ENCODE measurements around the gene SARS2. TPM values are rescaled to one million over a fixed set of nuclear protein-coding genes. Genes with fewer than 3 reads are reported as not detected.

The SARS2 gene
- total RNA-seq, 2 donors from 2014 or later, result 53.2 to 60.2 TPM

DNA sequence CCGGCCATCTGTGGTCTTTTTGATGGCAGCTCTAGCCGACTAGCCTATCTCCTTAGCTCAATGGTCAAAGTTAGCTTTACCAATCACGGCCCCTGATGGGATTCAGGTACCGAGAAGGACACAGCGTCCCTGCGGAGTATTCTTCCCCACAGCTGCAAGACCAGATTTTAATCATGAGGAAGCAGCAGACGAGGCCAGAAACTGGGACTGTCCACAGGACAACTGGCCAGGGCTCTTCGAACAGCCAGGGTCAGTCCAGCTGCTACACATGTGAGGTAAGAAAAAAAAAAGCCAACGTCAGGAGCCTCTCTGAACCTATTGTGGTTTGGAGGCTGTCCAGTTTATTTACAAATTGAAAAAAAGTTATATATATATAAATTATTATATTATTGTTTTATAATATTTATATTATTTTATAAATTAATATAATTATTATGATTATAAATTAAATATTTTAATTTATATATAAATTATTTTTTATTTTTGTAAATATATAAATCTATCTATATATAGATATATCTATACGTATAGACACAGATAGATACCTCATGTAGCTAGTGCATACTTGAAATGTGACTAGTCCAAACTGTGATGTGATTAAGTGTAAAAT, 63.3 kb downstream of the SARS2 start:
- no peak overlapping the region for H3K27ac ChIP-seq (ENCODE audit: low read depth, low read length)
- peaks cover 2% of the 10 kb centered on the region for H3K4me1 Mint-ChIP-seq
- peaks cover 16% of the 10 kb centered on the region for H3K27me3 Mint-ChIP-seq (ENCODE audit: insufficient read depth)
- no peak overlapping the region for H3K4me3 ChIP-seq (ENCODE audit: low read length)
- H3K27me3 ChIP-seq (ENCODE audit: control insufficient read depth, insufficient read depth, low read length, poor library complexity, severe bottlenecking), result no peaks in the 10 kb centered on the region
- no peaks in the 10 kb centered on the region for H3K9me3 Mint-ChIP-seq
- no peaks in the 10 kb centered on the region for H3K4me1 ChIP-seq (ENCODE audit: control insufficient read depth, insufficient read depth, low read length)
- H3K9me3 ChIP-seq (ENCODE audit: control insufficient read depth, low read length), result no peaks in the 10 kb centered on the region
- H3K27ac Mint-ChIP-seq, result no peak overlapping the region
- H3K4me3 Mint-ChIP-seq, result no peak overlapping the region
- H3K36me3 Mint-ChIP-seq (ENCODE audit: low read depth), result no peaks in the 10 kb centered on the region
- H3K36me3 ChIP-seq (ENCODE audit: control insufficient read depth, insufficient read depth, low read length), result no peaks in the 10 kb centered on the region
- WGBS, 2 experiments (ENCODE audit: insufficient coverage in 1 of 2, insufficient read length in 1 of 2), result 92 to 96% methylated on average over 5 to 8 of the region's 10 CpGs
- no peak for DNase-seq
- H3K9ac ChIP-seq (ENCODE audit: extremely low read depth, low read length, poor library complexity, severe bottlenecking), result no peak overlapping the region
- TF ChIP-seq, protein P1, sequence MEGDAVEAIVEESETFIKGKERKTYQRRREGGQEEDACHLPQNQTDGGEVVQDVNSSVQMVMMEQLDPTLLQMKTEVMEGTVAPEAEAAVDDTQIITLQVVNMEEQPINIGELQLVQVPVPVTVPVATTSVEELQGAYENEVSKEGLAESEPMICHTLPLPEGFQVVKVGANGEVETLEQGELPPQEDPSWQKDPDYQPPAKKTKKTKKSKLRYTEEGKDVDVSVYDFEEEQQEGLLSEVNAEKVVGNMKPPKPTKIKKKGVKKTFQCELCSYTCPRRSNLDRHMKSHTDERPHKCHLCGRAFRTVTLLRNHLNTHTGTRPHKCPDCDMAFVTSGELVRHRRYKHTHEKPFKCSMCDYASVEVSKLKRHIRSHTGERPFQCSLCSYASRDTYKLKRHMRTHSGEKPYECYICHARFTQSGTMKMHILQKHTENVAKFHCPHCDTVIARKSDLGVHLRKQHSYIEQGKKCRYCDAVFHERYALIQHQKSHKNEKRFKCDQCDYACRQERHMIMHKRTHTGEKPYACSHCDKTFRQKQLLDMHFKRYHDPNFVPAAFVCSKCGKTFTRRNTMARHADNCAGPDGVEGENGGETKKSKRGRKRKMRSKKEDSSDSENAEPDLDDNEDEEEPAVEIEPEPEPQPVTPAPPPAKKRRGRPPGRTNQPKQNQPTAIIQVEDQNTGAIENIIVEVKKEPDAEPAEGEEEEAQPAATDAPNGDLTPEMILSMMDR (conservative IDR thresholded peaks at IDR 0.05), result no peak

Other genes with a start within 250 kb of the SARS2 start
- 10 to 100 TPM; 14.5 to 83.0 TPM for gene CAPN12, start 186.3 kb downstream of the SARS2 start, total RNA-seq
- gene LGALS7, start 157.2 kb downstream of the SARS2 start, total RNA-seq, result 1 to 10 TPM in 1 of 2 donors, not detected in 1; 1.8 TPM
- gene LGALS7B, start 141.6 kb downstream of the SARS2 start, total RNA-seq, result not detected
- under 1 TPM; 0.49 to 0.84 TPM for gene LGALS4, start 117.8 kb downstream of the SARS2 start, total RNA-seq
- 100 to 1,000 TPM; 114 to 129 TPM for gene ECH1, start 99.0 kb downstream of the SARS2 start, total RNA-seq
- gene HNRNPL, start 80.8 kb downstream of the SARS2 start, total RNA-seq, result 100 to 1,000 TPM; 607 to 646 TPM
- 1 to 10 TPM; 4.8 to 6.7 TPM for gene RINL, start 52.5 kb downstream of the SARS2 start, total RNA-seq
- 10 to 100 TPM; 10.4 to 13.7 TPM for gene SIRT2, start 31.1 kb downstream of the SARS2 start, total RNA-seq
- gene NFKBIB, start 30.8 kb downstream of the SARS2 start, total RNA-seq, result 10 to 100 TPM; 20.7 to 24.3 TPM
- 1 to 10 TPM in 1 of 2 donors, not detected in 1; 1.2 TPM for gene CCER2, start 18.6 kb downstream of the SARS2 start, total RNA-seq
- gene MRPS12, start 181 bp upstream of the SARS2 start, total RNA-seq, result 10 to 100 TPM; 37.5 to 38.3 TPM
- gene FBXO17, start 45.0 kb upstream of the SARS2 start, total RNA-seq, result 10 to 100 TPM; 21.2 to 40.3 TPM
- 10 to 100 TPM; 12.5 to 21.6 TPM for gene FBXO27, start 101.8 kb upstream of the SARS2 start, total RNA-seq
- under 1 TPM in 1 of 2 donors, not detected in 1; 0.29 TPM for gene ACP7, start 153.6 kb upstream of the SARS2 start, total RNA-seq
- gene PAK4, start 195.0 kb upstream of the SARS2 start, total RNA-seq, result 10 to 100 TPM; 63.9 to 68.1 TPM